Neural cell (in vitro differentiated cells): ENCODE measurements around the gene CCDC172. TPM values are rescaled to one million over a fixed set of nuclear protein-coding genes. Genes with fewer than 3 reads are reported as not detected.

Source experiments
- H2AFZ ChIP-seq: fragments of 200-600, 300-800 bp; sonication (generic), shearing (Covaris generic); 2 replicates; pipeline ENCODE4 v1.6.0; 2014; ENCODE audit warnings: low read depth, mild to moderate bottlenecking, antibody characterized with exemption, low read length, moderate library complexity
- H3F3A ChIP-seq: fragments of 200-600 bp; shearing (Covaris generic); 2 replicates; pipeline ENCODE4 v1.6.1; 2016; ENCODE audit warnings: mild to moderate bottlenecking, moderate library complexity, mixed read lengths, antibody characterized with exemption, low read length; ENCODE audit not compliant: insufficient read depth, poor library complexity, severe bottlenecking
- H3K27ac ChIP-seq: fragments of 200-600, 300-800 bp; sonication (generic), shearing (Covaris generic); 2 replicates; pipeline ENCODE4 v1.5.1; 2014; ENCODE audit warnings: mild to moderate bottlenecking, low read length, moderate library complexity
- H3K27me3 ChIP-seq: fragments of 300-800, 200-600 bp; sonication (generic), shearing (Covaris generic); 2 replicates; pipeline ENCODE4 v1.6.0; 2014; ENCODE audit warnings: mild to moderate bottlenecking, low read depth, low read length, moderate library complexity; ENCODE audit not compliant: insufficient read depth
- H3K36me3 ChIP-seq: fragments of 300-800, 200-600 bp; sonication (generic), shearing (Covaris generic); 2 replicates; pipeline ENCODE4 v1.5.1; 2014; ENCODE audit warnings: mild to moderate bottlenecking, antibody characterized with exemption, low read length, moderate library complexity; ENCODE audit not compliant: insufficient read depth
- H3K4me2 ChIP-seq: fragments of 300-800, 200-600 bp; sonication (generic), shearing (Covaris generic); 2 replicates; pipeline ENCODE4 v1.6.0; 2014; ENCODE audit warnings: mild to moderate bottlenecking, low read length
- H3K4me3 ChIP-seq: fragments of 300-800, 200-600 bp; sonication (generic), shearing (Covaris generic); 2 replicates; pipeline ENCODE4 v1.5.1; 2014; ENCODE audit warnings: mild to moderate bottlenecking, low read length, moderate library complexity
- H3K79me2 ChIP-seq: fragments of 200-600 bp; shearing (Covaris generic); replicated peaks from 2 replicates; pipeline ENCODE4 v1.6.0; 2014; ENCODE audit warnings: mild to moderate bottlenecking, low read length, moderate library complexity; ENCODE audit not compliant: insufficient read depth
- H3K9ac ChIP-seq: fragments of 300-800, 200-600 bp; sonication (generic), shearing (Covaris generic); 2 replicates; pipeline ENCODE4 v1.6.1; 2016; ENCODE audit warnings: mild to moderate bottlenecking, low read length, mixed read lengths
- H3K9me2 ChIP-seq: fragments of 200-600 bp; shearing (Covaris generic); 2 replicates; pipeline ENCODE4 v1.6.1; 2016; ENCODE audit warnings: mild to moderate bottlenecking, low read length, mixed read lengths; ENCODE audit not compliant: insufficient read depth
- H3K9me3 ChIP-seq: fragments of 200-600, 300-800 bp; sonication (generic), shearing (Covaris generic); 2 replicates; pipeline ENCODE4 v1.6.1; 2016; ENCODE audit warnings: mild to moderate bottlenecking, mixed run types, low read length, moderate library complexity, mixed read lengths
- H4K20me1 ChIP-seq: fragments of 200-600 bp; shearing (Covaris generic); 2 replicates; pipeline ENCODE4 v1.6.1; 2016; ENCODE audit warnings: mild to moderate bottlenecking, mixed run types; ENCODE audit not compliant: insufficient read depth
- EP300 ChIP-seq: fragments of 450-650 bp; conservative IDR thresholded peaks from 2 replicates; pipeline ENCODE4 v1.6.1; 2014; ENCODE audit warnings: antibody characterized with exemption, mild to moderate bottlenecking, moderate library complexity; ENCODE audit not compliant: poor library complexity, severe bottlenecking
- EZH2 ChIP-seq: fragments of 200-600, 300-800 bp; shearing (Covaris generic), sonication (generic); IDR thresholded peaks from 2 replicates; pipeline ENCODE4 v1.6.1; 2014; ENCODE audit warnings: antibody characterized with exemption, low read length, borderline replicate concordance, mild to moderate bottlenecking; ENCODE audit not compliant: insufficient read depth, poor library complexity, severe bottlenecking
- MXI1 ChIP-seq: fragments of 450-650 bp; conservative IDR thresholded peaks from 2 replicates; pipeline ENCODE4 v1.6.1; 2014; ENCODE audit warnings: antibody characterized with exemption, mild to moderate bottlenecking; ENCODE audit not compliant: poor library complexity, severe bottlenecking
- POLR2AphosphoS5 ChIP-seq: IDR thresholded peaks from 2 replicates; pipeline ENCODE4 v1.6.1; 2012
- RAD21 ChIP-seq: fragments of 450-650 bp; conservative IDR thresholded peaks from 2 replicates; pipeline ENCODE4 v1.6.1; 2014; ENCODE audit warnings: antibody characterized with exemption, mild to moderate bottlenecking, moderate library complexity
- SMC3 ChIP-seq: fragments of 450-650 bp; conservative IDR thresholded peaks from 2 replicates; pipeline ENCODE4 v1.6.1; 2014; ENCODE audit warnings: antibody characterized with exemption, mild to moderate bottlenecking, moderate library complexity; ENCODE audit not compliant: poor library complexity
- TAF1 ChIP-seq: IDR thresholded peaks from 2 replicates; pipeline ENCODE4 v1.6.1; 2012; ENCODE audit warnings: low read depth
- polyA plus RNA-seq: library from polyadenylated mRNA; depleted of rRNA; stranded (reverse); fragments of >200 nt; gene quantifications from 2 replicates; pipeline ENCODE4 v1.2.3, GENCODE V29; 2014
- TF ChIP-seq, protein P1 (sequence below): fragments of 450-650 bp; IDR thresholded peaks from 2 replicates; pipeline ENCODE4 v1.5.1; 2014; ENCODE audit warnings: antibody characterized with exemption, mild to moderate bottlenecking, moderate library complexity; ENCODE audit not compliant: poor library complexity, severe bottlenecking
- TF ChIP-seq, protein P2 (sequence below): IDR thresholded peaks from 2 replicates; pipeline ENCODE4 v1.6.1; 2012; ENCODE audit warnings: borderline replicate concordance

The CCDC172 gene
- polyA plus RNA-seq, 1 donor from 2014 or later = not detected

DNA sequence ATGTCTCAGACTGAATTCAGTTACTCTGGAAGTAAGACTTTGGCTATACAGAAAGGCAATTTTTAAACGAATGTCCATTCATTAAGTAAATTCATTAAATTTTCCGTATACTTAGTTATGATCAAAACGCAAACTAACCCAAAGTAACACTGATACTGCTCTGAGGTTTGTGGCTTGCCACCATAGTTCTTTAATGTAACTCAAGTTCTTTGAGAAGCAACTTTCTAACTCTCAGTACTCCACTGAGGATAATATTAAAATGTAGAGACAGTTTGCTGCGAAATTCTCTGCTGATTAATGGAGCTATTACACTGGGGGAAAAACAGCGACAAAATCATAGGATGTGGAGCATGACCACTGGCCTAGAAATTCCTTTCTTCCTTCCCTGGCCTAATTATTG is 58.0 kb downstream of the CCDC172 start:
- no peaks in the 10 kb centered on the region for H3K27me3 ChIP-seq
- H3F3A ChIP-seq = no peaks in the 10 kb centered on the region
- no peaks in the 10 kb centered on the region for H3K79me2 ChIP-seq
- H3K4me3 ChIP-seq = no peak overlapping the region
- H3K27ac ChIP-seq = no peak overlapping the region
- TF ChIP-seq, protein P1, sequence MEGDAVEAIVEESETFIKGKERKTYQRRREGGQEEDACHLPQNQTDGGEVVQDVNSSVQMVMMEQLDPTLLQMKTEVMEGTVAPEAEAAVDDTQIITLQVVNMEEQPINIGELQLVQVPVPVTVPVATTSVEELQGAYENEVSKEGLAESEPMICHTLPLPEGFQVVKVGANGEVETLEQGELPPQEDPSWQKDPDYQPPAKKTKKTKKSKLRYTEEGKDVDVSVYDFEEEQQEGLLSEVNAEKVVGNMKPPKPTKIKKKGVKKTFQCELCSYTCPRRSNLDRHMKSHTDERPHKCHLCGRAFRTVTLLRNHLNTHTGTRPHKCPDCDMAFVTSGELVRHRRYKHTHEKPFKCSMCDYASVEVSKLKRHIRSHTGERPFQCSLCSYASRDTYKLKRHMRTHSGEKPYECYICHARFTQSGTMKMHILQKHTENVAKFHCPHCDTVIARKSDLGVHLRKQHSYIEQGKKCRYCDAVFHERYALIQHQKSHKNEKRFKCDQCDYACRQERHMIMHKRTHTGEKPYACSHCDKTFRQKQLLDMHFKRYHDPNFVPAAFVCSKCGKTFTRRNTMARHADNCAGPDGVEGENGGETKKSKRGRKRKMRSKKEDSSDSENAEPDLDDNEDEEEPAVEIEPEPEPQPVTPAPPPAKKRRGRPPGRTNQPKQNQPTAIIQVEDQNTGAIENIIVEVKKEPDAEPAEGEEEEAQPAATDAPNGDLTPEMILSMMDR = no peak
- TF ChIP-seq SMC3 (no peak), MXI1 (no peak), RAD21 (no peak), TAF1 (no peak), EZH2 (no peak), POLR2AphosphoS5 (no peak), EP300 (no peak)
- TF ChIP-seq, protein P2, sequence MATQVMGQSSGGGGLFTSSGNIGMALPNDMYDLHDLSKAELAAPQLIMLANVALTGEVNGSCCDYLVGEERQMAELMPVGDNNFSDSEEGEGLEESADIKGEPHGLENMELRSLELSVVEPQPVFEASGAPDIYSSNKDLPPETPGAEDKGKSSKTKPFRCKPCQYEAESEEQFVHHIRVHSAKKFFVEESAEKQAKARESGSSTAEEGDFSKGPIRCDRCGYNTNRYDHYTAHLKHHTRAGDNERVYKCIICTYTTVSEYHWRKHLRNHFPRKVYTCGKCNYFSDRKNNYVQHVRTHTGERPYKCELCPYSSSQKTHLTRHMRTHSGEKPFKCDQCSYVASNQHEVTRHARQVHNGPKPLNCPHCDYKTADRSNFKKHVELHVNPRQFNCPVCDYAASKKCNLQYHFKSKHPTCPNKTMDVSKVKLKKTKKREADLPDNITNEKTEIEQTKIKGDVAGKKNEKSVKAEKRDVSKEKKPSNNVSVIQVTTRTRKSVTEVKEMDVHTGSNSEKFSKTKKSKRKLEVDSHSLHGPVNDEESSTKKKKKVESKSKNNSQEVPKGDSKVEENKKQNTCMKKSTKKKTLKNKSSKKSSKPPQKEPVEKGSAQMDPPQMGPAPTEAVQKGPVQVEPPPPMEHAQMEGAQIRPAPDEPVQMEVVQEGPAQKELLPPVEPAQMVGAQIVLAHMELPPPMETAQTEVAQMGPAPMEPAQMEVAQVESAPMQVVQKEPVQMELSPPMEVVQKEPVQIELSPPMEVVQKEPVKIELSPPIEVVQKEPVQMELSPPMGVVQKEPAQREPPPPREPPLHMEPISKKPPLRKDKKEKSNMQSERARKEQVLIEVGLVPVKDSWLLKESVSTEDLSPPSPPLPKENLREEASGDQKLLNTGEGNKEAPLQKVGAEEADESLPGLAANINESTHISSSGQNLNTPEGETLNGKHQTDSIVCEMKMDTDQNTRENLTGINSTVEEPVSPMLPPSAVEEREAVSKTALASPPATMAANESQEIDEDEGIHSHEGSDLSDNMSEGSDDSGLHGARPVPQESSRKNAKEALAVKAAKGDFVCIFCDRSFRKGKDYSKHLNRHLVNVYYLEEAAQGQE = no peak
- H4K20me1 ChIP-seq = no peaks in the 10 kb centered on the region
- H3K9ac ChIP-seq = no peak overlapping the region
- no peak overlapping the region for H2AFZ ChIP-seq
- no peaks in the 10 kb centered on the region for H3K9me3 ChIP-seq
- no peaks in the 10 kb centered on the region for H3K36me3 ChIP-seq
- H3K9me2 ChIP-seq = no peaks in the 10 kb centered on the region
- H3K4me2 ChIP-seq = no peak overlapping the region

DNA sequence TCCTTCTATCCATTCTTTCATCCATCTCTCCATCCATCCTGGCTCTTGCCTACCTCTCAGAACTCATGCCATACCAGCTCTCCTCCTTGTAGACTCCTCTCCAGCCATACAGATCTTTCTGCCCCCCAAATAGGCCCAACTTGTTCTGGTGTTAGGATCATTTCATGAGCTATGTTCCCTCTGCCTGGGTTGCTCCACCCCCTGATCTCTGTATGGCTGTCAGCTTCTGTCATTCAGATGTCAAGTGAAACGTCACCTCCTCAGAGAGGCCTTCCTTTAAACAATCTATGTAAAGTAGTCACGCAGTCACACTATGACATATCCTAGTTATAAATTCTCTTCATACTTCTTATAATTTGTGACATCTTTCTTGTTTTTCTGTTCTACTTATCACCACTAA is 61.1 kb downstream of the CCDC172 start:
- Histone ChIP-seq H3K4me2 (no peak overlapping the region), H3K9ac (no peak overlapping the region), H3K36me3 (no peaks in the 10 kb centered on the region), H3K4me3 (no peak overlapping the region), H4K20me1 (no peaks in the 10 kb centered on the region), H3K9me3 (no peaks in the 10 kb centered on the region), H3K9me2 (no peaks in the 10 kb centered on the region), H3K79me2 (no peaks in the 10 kb centered on the region), H3F3A (no peaks in the 10 kb centered on the region), H3K27ac (no peak overlapping the region), H2AFZ (no peak overlapping the region), H3K27me3 (no peaks in the 10 kb centered on the region)
- TF ChIP-seq EP300 (no peak), SMC3 (no peak), MXI1 (no peak), TAF1 (no peak)
- TF ChIP-seq, protein P1 = no peak
- TF ChIP-seq, protein P2 = no peak
